Fibroblast of lung (primary cell): ENCODE results near the gene NMBR.

Experiments
- EZH2 ChIP-seq: IDR thresholded peaks from 2 replicates; pipeline ENCODE4 v1.5.1; 2012; ENCODE audit warnings: low read length, control low read depth, mild to moderate bottlenecking; ENCODE audit errors: missing control alignments
- TF ChIP-seq, protein P1 (sequence below), 2 donors: IDR thresholded peaks in 1 of 2; conservative IDR thresholded peaks in 1 of 2; 1 replicate in 1 of 2; 2 replicates in 1 of 2; pipeline ENCODE4 v1.5.1; 2011 to 2012; ENCODE audit warnings: low read length in 2 of 2, control low read depth in 1 of 2, inconsistent platforms in 1 of 2, low read depth in 1 of 2, mild to moderate bottlenecking in 1 of 2

DNA sequence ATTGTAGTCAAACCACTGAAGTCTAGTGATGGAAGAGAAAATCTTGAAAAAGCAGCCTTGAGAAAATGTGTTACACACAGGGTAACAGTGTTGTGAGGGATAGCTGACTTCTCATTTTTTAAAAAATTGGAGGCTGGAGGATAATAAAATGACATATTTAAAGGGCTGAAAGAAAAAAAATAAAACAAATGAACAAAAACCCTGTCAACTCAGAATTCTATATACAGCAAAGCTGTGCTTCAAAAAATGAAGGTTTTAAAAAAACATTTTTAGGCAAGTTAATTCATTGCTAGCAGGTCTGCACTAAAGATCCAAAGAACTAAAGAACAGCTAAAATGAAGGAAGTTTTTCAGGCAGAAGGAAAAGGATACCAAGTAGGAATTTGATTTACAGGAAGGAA, 31.2 kb upstream of the NMBR start:
- no peak for TF ChIP-seq EZH2
- TF ChIP-seq, protein P1, sequence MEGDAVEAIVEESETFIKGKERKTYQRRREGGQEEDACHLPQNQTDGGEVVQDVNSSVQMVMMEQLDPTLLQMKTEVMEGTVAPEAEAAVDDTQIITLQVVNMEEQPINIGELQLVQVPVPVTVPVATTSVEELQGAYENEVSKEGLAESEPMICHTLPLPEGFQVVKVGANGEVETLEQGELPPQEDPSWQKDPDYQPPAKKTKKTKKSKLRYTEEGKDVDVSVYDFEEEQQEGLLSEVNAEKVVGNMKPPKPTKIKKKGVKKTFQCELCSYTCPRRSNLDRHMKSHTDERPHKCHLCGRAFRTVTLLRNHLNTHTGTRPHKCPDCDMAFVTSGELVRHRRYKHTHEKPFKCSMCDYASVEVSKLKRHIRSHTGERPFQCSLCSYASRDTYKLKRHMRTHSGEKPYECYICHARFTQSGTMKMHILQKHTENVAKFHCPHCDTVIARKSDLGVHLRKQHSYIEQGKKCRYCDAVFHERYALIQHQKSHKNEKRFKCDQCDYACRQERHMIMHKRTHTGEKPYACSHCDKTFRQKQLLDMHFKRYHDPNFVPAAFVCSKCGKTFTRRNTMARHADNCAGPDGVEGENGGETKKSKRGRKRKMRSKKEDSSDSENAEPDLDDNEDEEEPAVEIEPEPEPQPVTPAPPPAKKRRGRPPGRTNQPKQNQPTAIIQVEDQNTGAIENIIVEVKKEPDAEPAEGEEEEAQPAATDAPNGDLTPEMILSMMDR (conservative IDR thresholded peaks at IDR 0.05 in 1 of 2, IDR thresholded peaks at IDR 0.05 in 1 of 2; ENCODE audit: low read depth in 1 of 2, low read length in 2 of 2), result no peak
